Raji (cell line): ENCODE data around the gene ARSI.

Source experiments
- POLR2A ChIP-seq: IDR thresholded peaks from 2 replicates; pipeline ENCODE4 v1.6.1; 2011; ENCODE audit warnings: low read depth, low read length, control low read depth; ENCODE audit not compliant: insufficient read depth

ARSI gene

GRCh38 chr5:150305557-150305956 is 2.9 kb upstream of the ARSI start:
- no peak for TF ChIP-seq POLR2A

GRCh38 chr5:150305095-150305494 is 2.4 kb upstream of the ARSI start:
- no peak for TF ChIP-seq POLR2A

GRCh38 chr5:150304481-150305081 is 1.9 kb upstream of the ARSI start:
- no peak for TF ChIP-seq POLR2A

GRCh38 chr5:150303660-150304386 is 1.1 kb upstream of the ARSI start:
- no peak for TF ChIP-seq POLR2A

GRCh38 chr5:150303070-150303615 is 438 bp upstream of the ARSI start:
- no peak for TF ChIP-seq POLR2A

- no peak for TF ChIP-seq POLR2A
Observed at GRCh38 chr5:150301901-150302300, 804 bp downstream of the ARSI start.

- TF ChIP-seq POLR2A = no peak
Observed at GRCh38 chr5:150301170-150301505, 1.6 kb downstream of the ARSI start.

GRCh38 chr5:150300496-150301169 is 2.1 kb downstream of the ARSI start:
- no peak for TF ChIP-seq POLR2A

GRCh38 chr5:150299571-150300327 is 3.0 kb downstream of the ARSI start:
- TF ChIP-seq POLR2A = no peak

- TF ChIP-seq POLR2A = no peak
Observed at GRCh38 chr5:150298701-150299451, 3.8 kb downstream of the ARSI start.

- TF ChIP-seq POLR2A = no peak
Observed at GRCh38 chr5:150297934-150298595, 4.6 kb downstream of the ARSI start.

- TF ChIP-seq POLR2A = no peak
Observed at GRCh38 chr5:150297236-150297890, 5.3 kb downstream of the ARSI start.

GRCh38 chr5:150296496-150296895 is 6.2 kb downstream of the ARSI start:
- no peak for TF ChIP-seq POLR2A

GRCh38 chr5:150295741-150296486 is 6.8 kb downstream of the ARSI start:
- TF ChIP-seq POLR2A = no peak
